Chondrocyte (in vitro differentiated cells): Measurements from ENCODE around the gene MAT2A. TPM values are rescaled to one million over a fixed set of nuclear protein-coding genes. Genes with fewer than 3 reads are reported as not detected.
A peak's percentile ranks its signal among the peaks of the same experiment; 100 is the strongest.

ENCODE experiments used
- DNase-seq: peaks from one replicate; pipeline ENCODE4 v3.0.0; 2021; ENCODE audit warnings: mixed read lengths, low spot score
- H3K27ac Mint-ChIP-seq: one replicate; pipeline ENCODE4 v1.8.0; 2021; ENCODE audit warnings: mild to moderate bottlenecking, moderate library complexity, mixed read lengths; ENCODE audit not compliant: unreplicated experiment
- H3K27me3 Mint-ChIP-seq: 2 replicates; pipeline ENCODE4 v1.8.0; 2021; ENCODE audit warnings: low read depth, mixed read lengths
- H3K36me3 Mint-ChIP-seq: 2 replicates; pipeline ENCODE4 v1.8.0; 2021; ENCODE audit warnings: low read depth, mixed read lengths
- H3K4me1 Mint-ChIP-seq: 2 replicates; pipeline ENCODE4 v1.8.0; 2021; ENCODE audit warnings: low read depth, mild to moderate bottlenecking, mixed read lengths
- H3K4me3 Mint-ChIP-seq: one replicate; pipeline ENCODE4 v1.8.0; 2021; ENCODE audit warnings: mild to moderate bottlenecking, moderate library complexity, mixed read lengths; ENCODE audit not compliant: unreplicated experiment
- H3K9me3 Mint-ChIP-seq: 2 replicates; pipeline ENCODE4 v1.8.0; 2021; ENCODE audit warnings: low read depth, mixed read lengths
- CTCF ChIP-seq: fragments of 200-600 bp; sonication (generic); IDR thresholded peaks from 2 replicates; pipeline ENCODE4 v1.5.0; 2021; ENCODE audit warnings: antibody characterized with exemption, mild to moderate bottlenecking, moderate library complexity
- total RNA-seq: library from RNA; stranded (reverse); gene quantifications from 3 replicates; pipeline ENCODE4 v1.2.1, GENCODE V29; 2021

The MAT2A gene
- total RNA-seq, 1 donor from 2014 or later: 155 TPM

- no peak for DNase-seq
- no peaks in the 10 kb centered on the region for H3K9me3 Mint-ChIP-seq
- H3K4me3 Mint-ChIP-seq: no peak overlapping the region
- H3K36me3 Mint-ChIP-seq: peaks cover 29% of the 10 kb centered on the region
- H3K27me3 Mint-ChIP-seq: no peaks in the 10 kb centered on the region
- H3K27ac Mint-ChIP-seq: no peak overlapping the region
- TF ChIP-seq CTCF: no peak
- peaks cover 45% of the 10 kb centered on the region for H3K4me1 Mint-ChIP-seq
These were observed 6.8 kb downstream of the MAT2A start for GRCh38 chr2:85545780-85546240.

- H3K27ac Mint-ChIP-seq: peak overlapping the region; percentile 49
- DNase-seq: no peak
- no peak for TF ChIP-seq CTCF
- peaks cover 21% of the 10 kb centered on the region for H3K36me3 Mint-ChIP-seq
- no peaks in the 10 kb centered on the region for H3K9me3 Mint-ChIP-seq
- no peak overlapping the region for H3K4me3 Mint-ChIP-seq
- H3K4me1 Mint-ChIP-seq: peaks cover 30% of the 10 kb centered on the region
- H3K27me3 Mint-ChIP-seq: no peaks in the 10 kb centered on the region
These were observed 8.3 kb downstream of the MAT2A start for GRCh38 chr2:85547089-85547858.

- H3K4me1 Mint-ChIP-seq: peaks cover 22% of the 10 kb centered on the region
- no peaks in the 10 kb centered on the region for H3K27me3 Mint-ChIP-seq
- H3K27ac Mint-ChIP-seq: peak overlapping the region; percentile 53
- peaks cover 14% of the 10 kb centered on the region for H3K36me3 Mint-ChIP-seq
- H3K9me3 Mint-ChIP-seq: no peaks in the 10 kb centered on the region
- TF ChIP-seq CTCF: no peak
- H3K4me3 Mint-ChIP-seq: no peak overlapping the region
- no peak for DNase-seq
These were observed 9.1 kb downstream of the MAT2A start for GRCh38 chr2:85547859-85548607.

GRCh38 chr2:85548608-85548900 is 9.6 kb downstream of the MAT2A start:
- no peak for DNase-seq
- Mint-ChIP-seq H3K36me3 (peaks cover 10% of the 10 kb centered on the region), H3K27ac (peak overlapping the region; percentile 53), H3K4me1 (peaks cover 19% of the 10 kb centered on the region), H3K4me3 (no peak overlapping the region), H3K27me3 (no peaks in the 10 kb centered on the region), H3K9me3 (no peaks in the 10 kb centered on the region)
- no peak for TF ChIP-seq CTCF

GRCh38 chr2:85549095-85549494 is 10.1 kb downstream of the MAT2A start:
- DNase-seq: no peak
- Mint-ChIP-seq H3K4me3 (no peak overlapping the region), H3K27me3 (no peaks in the 10 kb centered on the region), H3K27ac (peak overlapping the region; percentile 77), H3K9me3 (no peaks in the 10 kb centered on the region), H3K4me1 (peaks cover 15% of the 10 kb centered on the region), H3K36me3 (peaks cover 6% of the 10 kb centered on the region)
- TF ChIP-seq CTCF: no peak
